IPS DF 4.7 (cell line): ENCODE results near the gene MFAP2.

ENCODE experiments used
- DNase-seq: peaks from one replicate; pipeline ENCODE4 v3.0.0-alpha.2; 2013; ENCODE audit warnings: low spot score; ENCODE audit errors: extremely low read depth

Gene MFAP2

DNA sequence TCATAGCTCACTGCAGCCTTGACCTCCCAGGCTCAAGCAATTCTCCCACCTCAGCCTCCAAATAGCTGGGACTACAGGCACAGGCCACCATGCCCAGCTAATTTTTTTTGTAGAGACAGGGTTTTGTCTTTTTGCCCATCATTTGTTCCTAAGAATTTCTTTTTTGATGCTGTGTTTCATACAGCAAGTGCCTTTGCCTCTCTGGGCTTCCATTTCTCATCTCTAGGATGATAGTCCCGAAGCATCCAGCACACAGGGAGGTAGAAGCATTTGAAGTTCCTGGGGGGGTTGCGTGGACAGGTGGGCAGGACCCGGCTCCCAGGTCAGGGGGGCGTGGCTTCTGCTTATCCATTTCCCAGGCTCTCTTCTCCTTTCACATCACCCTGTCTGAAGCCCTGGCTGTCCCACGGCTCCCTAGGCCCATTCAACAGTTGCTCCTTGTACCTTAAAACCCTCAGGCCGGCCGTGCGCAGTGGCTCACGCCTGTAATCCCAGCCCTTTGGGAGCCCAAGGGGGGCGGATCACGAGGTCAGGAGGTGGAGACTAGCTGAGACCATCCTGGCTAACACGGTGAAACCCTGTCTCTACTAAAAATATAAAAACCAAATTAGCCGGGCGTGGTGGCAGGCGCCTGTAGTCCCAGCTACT lies 27.9 kb upstream of the MFAP2 start:
- no peak for DNase-seq

DNA sequence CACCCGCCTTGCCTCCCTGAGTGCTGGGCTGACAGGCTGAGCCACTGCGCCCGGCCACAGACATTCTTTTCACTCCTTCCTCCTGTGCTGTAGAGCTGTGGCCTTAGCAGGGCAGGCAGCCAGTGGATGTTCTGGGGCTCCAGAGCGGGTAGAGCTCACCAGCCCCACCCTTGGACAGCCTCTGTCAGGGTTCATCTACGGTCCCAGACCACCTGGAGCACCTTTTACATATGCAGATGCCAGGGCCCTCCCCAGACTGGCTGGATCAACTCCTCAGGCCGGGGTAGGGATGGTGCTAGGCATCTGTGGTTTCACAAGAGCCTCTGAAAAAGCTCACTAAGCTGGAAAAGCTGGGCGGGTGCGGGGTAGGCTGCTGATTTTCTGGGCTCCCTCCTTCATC lies 26.7 kb upstream of the MFAP2 start:
- no peak for DNase-seq

DNA sequence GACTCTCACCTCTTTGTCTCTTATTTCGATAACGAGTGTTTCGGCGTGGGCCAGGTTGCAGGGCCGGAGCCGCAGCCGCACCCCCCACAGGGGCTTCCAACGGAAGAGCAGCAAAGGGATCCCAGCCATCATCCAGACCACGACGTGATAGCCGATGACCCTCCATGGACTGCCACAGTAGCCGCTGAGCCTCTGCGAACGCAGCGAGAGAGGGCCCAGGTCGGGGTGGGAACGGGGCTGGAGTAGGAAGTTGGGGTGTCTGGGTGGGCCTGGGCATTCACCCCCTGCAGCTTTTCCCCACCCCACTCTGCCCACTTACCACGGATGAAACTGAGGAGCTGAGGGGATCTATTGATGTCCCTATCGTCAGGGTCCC lies 24.9 kb upstream of the MFAP2 start:
- DNase-seq, result no peak

DNA sequence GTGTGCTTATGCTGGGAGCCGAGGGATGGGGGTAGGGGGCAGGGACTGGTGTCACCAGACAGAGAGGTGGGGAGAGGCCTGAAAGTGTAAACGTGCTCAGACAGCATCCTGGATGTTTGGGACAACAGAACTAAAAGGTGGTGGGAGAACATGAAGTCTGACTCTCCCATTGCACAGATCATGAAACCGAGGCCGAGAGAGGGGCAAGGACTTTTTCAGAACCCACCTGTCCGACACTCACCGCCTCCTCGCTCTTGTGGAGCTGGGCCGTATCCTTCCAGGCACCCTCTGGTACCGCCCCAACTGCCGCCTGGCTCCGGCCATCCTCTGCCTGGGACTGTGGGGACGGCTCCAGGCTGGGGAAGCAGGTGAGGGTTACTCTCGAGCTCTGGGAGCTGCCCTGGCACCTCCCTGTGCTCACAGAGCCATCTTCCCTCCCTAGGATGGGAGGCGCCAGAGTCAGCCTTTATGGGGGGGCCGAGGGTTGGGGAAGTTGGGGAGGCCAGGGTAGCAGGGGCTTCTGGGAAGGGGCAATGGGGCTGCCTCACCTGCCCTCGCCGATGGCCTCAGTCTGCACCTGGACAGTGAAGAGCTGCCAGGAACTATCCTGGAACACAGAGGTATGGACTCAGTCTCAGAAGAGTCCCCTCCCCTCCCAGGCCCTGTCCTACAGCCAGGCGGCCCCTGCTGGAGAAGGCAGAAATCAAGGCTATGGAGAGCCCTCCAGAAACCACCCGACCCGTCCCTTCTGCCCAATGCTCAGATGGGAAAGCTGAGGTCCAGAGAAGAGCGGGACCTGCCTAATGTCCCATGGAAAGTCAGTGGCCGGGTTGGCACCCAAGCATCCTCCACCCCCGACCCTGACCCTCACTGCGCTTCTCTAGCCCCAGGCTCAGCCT lies 24.3 kb upstream of the MFAP2 start:
- no peak for DNase-seq

DNA sequence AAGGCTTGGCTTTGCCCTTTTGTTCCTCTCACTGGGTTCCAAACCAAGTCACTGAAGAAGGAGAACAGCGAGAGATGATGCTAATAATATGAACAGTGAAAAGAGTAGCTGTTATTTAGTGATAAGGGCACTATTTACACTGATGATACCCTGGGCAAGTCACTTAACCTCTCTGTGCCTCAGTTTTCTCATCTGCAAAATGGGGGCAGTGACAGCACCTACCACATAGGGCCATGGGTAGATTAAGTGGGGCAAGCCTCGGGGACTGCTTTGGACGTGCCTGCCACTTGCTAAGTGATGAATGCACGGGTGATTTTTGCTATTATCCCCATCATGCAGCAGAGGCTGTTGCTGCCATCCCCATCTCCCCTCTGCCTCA lies 22.1 kb upstream of the MFAP2 start:
- DNase-seq, result no peak

DNA sequence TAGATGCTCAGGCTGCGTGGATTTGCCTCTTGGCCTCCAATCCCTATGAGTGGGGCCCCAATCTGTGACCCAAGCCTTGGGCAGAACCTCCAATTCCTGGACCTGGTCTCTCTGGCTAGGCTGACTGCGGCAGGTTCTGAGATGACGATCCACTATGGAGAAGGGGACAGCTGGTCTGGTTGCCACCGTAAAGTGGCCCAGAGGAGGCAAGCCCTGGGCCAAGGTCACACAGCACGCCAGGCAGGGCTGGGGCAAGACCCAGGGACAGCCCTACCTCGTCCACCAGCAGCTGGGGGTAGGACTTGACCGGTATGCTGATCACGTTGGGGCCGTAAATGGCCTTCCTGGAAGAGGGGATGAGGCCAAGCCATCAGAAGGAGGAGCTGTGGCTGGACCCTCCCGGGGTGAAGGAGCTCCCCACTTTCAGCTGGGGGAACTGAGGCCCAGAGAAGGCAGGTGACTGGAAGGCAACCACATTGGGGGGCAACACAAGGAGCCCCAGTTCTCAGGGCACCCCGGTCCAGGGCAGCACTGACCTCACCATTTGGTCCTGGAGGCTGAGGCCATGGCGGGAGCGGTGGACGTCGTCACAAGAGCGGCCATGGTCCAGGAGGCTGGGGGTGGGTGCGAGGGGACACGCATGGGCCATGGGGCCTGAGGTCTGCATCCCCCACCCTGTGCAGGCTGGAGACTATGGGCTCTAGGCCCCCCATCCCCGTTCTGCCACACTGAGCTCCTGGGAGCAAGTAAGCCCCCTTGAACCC lies 21.5 kb upstream of the MFAP2 start:
- DNase-seq, result no peak

DNA sequence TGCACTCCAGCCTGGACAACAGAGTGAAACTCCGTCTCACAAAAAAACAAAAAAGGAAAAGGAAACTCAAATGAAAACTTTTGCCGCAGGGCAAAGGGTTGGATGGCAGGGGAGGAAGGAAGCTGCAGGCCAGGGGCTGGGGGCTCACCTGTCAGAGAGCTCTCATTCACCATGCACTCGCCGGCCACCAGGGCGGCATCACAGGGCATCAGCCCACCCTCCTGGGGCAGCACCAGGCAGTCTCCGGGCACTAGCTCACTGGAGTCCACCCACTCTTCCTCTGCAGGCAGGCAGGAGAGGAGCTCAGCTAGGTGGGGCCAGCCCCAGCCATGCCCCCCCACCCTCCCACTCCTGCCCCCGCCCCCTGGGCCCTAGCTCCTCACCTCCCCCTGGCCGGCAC lies 19.4 kb upstream of the MFAP2 start:
- DNase-seq, result no peak

DNA sequence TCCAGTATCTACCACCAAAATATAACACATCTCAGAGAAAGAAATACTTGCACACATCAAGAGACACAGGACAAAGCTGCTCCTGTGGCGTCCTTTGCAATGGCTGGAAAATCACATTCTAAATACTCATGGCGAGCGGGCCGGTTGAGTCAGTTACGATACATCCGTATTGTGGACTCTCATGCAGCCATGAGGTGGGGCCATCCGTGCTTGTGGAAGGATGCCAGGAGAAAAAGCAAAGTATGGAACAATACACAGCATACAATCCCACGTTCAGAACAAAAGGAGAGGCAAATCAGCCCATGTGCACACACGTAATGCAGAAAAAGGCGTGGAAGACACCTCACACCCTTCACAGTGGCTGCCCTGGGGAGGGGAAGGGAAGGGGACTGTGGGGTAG lies 18.2 kb upstream of the MFAP2 start:
- DNase-seq, result no peak

DNA sequence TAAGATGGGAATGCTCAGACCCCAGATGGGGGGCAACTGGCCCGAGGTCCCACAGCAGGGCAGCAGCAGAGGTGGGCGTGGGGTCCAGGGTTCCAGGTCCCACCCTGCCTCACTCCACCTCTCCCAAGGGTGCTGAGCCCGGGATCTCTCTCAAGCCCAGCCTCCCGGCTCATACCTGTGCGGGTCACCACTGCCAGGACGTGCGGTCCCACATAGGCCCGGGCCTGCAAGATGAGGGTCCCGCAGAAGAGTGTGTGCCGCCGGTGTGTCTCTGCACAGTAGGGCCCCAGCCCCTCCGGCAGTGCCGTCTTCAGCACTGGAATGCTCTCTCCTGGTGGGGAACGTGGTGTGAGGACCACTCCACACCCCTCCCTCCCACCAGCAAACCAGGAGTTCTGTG lies 16.4 kb upstream of the MFAP2 start:
- DNase-seq, result no peak

DNA sequence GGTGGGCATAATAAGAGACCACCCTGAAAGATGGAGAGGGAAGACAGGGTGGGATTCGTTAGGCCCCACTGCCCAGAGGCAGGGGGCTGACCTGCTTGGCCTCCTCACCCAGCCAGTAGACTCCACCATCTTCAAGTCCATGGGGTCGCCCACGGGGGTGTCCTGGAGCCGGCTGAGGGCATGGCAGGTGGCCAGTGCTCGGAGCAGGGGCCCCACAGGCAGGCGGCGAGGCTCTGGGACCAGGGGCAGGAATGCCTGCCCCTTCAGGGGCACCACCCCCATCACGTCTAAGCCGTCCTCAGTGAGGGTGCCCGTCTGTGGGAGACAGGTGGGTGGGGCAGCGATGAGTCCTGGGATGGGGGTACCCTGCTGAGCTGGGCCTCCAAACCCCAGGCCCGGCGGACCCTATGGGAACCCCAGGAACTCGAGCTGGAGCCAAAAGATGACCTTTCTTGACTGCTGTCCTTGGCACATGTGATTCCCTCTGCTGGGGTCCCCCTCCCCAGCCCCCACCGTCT lies 13.2 kb upstream of the MFAP2 start:
- no peak for DNase-seq

DNA sequence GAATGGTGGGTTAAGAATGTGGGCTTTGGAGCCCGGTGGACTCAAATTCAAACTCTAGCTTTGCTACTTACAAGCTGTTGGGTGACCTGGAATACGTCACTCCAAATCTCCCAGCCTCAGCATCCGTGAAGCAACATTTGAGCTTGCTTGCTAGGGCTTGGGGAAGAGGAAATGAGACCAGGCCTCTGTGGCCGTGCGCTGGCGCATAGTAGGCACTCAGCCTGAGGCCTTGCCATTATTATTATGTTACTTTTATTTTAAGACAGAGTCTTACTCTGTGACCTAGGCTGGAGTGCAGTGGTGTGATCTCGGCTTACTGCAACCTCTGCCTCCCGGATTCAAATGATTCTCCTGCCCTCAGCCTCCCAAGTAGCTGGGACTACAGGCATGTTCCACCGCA lies 12.3 kb upstream of the MFAP2 start:
- no peak for DNase-seq

DNA sequence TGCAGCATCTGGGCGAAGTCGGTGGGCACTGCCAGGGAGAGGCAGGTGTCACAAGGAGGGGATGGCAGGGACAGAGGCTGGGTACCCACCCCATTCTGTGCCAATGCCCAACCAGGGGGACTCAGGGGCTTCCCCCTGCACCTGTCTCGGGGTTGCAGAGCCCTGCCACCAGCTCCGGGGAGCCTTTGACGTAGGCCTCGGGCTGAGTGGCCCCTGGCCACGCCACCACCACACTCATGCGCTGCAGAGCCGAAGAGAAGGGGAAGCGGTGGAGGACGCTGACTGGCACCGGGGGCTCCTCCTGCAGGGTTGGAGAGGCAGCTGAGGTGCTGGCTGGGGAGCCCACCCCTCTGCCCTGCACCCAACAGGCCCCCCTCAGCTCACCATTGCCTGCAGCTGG lies 11.7 kb upstream of the MFAP2 start:
- DNase-seq, result no peak

DNA sequence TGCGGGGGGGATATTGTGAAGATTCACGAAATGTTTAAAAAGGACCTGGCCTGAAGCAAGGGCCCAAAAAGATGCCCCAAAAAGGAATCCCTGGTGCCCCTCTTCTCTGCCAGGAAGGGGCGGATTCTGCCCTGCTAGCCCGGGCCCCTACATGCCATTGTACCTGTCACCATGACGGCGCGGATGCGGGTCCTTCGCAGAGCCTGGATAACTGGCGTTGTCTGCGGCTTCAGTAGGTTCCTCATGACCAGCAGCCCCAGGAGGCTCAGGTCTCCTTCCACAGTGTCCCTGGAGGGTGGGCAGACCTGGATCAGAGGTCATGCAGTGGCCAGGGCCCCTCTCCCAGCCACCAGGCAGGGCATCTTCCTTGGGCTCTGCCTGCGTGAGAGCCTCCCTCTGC lies 11.2 kb upstream of the MFAP2 start:
- no peak for DNase-seq

DNA sequence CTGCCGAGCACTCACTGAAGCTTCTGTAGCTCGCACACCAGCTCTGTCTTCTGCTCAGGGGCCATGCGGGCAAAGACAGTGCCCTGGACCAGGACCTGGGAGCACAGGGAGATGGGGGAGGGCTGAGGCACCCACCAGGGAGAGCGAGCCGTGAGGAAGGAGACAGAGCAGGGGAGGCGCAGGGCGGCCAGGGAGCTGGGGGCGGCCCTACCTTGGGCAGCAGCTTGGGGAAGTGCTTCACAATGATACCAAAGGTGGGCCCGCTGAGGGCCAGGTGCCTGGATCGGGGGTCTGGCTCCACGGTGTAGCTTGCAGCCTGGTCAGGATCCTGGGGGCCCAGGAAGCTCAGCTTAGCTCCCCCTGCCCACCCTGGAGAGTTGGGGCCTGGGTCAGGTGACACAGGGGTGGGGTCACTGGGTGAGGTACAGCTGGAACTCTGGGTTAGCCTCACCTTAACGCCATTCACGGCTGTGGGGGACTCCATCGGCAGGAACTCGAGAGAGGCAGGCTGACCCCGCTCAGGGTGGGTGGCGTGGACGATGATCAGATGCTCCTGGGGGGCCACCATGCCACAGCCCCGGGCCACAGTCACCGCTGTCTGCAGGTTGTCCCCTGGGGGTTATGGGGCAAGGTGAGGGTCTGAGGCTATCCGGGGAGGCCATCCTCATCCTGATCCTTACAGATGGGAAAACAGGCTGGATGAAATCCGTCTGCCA lies 9.4 kb upstream of the MFAP2 start:
- DNase-seq, result no peak

DNA sequence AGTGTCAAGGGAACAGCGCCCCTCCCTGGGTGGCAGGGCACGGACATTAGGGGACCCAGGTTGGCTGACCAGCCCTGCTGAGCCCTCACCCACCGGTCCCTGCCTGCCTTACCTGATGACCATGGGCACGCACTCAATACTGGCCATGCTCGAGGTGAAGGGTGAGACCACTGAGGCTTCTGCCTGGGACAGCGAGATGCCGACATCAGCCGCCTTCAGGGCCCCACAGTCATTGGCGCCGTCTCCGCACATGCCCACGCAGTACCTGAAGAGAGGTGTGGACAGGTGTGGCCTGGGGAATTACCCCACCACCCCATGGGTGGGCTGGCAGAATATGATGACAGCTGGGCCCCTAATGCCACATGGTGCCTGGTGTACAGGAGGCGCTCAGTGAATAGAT lies 7.8 kb upstream of the MFAP2 start:
- no peak for DNase-seq

DNA sequence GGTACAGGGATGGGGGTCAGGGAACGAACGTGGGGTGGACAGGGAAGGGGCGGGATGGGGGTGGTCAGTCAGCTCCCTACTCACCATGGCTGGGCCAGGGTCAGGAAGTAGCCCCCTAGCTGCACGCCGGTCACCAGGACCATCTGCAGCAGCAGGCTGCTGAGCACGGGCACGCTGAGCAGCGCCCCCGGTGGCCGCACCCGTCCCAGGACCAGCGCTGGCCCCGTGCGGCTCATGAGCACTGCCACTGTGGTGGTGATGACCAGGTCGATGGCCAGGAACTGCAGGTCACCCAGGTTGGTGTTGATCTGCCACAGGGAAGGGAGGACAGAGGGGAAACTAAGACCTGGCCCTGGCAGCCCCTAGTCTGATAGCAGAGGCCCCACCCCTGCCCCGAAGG lies 6.5 kb upstream of the MFAP2 start:
- no peak for DNase-seq

DNA sequence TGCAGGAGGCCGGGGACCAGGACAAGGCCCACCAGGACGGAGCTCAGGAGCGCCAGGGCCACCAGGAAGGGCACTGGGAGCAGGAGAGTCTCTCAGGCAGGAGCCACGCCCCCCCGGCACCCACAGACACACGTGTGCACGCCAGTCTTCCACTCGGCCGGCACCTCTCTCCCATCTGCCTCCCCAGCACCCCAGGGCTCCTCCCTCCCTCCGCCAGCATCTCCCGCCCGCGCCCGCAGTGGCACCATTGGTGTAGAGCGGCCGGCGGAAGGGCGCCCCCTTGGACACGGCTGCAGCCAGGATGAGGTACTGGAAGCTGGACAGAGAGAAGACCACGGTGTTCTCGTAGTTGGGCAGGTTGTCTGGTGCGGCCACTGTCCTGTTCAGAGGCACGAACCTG lies 6.1 kb upstream of the MFAP2 start:
- no peak for DNase-seq

DNA sequence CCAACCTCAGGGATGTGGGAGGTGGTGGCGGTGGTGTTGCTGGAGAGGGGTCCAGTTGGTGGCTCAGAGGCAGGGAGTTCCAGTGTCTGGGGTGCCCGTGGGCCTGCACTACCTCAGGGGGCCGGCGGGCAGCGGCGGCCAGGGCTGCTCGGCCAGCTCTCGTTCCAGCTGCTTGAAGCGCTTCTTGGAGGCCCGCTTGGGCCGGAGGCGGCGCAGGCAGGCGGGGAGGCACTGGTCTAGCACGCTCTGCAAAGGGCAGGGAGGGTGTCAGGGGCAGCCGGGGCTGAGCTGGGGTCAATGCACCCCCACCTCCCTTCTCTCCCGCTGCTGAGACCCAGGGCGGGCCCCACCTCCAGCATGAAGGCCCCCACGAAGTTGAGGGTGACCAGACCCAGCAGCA lies 5.7 kb upstream of the MFAP2 start:
- no peak for DNase-seq

DNA sequence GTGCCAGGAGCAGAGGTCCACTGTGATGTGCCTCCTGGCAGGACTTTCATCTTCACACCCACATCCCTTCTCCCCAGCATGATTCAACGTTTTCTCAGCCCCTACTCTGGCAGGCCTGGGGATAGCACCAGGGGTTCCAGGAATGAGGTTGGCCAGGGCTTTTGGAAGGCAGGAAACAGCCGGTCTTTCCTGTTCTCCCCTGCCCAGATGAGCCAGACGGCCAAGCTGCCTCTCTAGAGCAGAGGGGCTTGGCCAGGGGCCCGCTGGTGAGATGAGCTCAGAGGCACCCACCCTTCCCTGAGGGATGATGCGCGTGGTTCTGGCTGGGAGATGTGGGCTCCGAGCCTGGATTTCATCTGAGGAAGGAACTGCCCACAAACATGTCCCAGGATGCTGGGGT lies 4.3 kb upstream of the MFAP2 start:
- DNase-seq, result no peak

DNA sequence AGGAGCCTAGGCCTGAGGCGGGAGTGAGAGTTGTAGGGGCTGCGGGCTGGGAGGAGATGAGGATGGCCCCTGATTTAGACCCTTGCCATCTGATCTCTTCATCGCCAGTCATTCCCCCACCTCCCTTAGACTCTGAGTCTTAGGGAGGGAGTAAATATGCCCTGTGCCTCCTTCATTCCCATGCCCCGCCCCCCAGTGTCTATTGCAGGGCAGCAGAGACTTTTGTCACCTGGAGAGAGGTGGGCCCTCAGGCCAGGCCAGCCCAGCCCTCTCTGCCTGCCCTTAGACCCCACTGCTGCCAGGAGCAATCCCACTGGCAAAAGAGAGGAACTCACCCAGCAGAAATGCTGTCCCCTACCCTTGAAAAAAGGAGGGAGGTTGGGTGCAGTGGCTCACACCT lies 3.2 kb upstream of the MFAP2 start:
- no peak for DNase-seq

DNA sequence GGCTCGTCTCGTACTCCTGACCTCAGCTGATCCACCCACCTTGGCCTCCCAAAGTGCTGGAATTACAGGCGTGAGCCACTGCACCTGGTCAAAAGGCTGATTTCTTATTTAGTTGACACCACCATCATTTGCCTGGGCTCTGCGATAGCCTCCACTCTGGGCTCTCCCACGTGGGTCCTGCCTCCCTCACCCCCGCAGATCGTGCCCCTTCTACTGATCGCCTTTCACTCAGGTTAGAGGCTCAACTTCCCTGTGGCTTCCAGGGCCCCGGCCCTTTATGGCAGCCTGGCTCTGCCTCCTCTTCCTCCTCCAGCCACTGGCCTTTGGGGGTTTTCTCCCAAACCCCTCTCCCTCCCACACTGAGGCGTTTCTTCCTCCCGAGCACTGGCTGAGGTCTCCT lies 2.5 kb upstream of the MFAP2 start:
- DNase-seq, result no peak
